ENCODE measurements around the gene PRR19.

PRR19 gene

DNA sequence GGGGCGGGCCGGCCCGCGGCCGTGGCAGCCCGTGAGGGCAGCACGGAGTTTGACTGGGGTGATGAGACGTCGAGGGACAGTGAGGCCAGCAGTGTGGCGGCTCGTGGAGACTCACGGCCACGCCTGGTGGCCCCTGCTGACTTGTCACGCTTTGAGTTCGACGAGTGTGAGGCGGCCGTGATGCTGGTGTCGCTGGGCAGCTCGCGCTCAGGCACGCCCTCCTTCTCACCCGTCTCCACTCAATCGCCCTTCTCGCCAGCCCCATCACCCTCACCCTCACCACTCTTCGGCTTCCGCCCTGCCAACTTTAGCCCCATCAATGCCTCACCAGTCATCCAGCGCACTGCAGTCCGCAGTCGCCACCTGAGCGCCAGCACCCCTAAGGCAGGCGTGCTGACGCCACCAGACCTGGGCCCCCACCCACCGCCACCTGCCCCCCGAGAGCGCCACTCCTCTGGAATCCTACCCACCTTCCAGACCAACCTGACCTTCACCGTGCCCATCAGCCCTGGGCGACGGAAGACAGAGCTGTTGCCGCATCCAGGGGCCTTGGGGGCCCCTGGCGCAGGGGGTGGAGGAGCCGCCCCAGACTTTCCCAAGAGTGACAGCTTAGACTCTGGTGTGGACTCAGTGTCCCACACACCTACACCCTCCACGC is 28.4 kb upstream of the PRR19 start:
- TF ChIP-seq, protein P1, sequence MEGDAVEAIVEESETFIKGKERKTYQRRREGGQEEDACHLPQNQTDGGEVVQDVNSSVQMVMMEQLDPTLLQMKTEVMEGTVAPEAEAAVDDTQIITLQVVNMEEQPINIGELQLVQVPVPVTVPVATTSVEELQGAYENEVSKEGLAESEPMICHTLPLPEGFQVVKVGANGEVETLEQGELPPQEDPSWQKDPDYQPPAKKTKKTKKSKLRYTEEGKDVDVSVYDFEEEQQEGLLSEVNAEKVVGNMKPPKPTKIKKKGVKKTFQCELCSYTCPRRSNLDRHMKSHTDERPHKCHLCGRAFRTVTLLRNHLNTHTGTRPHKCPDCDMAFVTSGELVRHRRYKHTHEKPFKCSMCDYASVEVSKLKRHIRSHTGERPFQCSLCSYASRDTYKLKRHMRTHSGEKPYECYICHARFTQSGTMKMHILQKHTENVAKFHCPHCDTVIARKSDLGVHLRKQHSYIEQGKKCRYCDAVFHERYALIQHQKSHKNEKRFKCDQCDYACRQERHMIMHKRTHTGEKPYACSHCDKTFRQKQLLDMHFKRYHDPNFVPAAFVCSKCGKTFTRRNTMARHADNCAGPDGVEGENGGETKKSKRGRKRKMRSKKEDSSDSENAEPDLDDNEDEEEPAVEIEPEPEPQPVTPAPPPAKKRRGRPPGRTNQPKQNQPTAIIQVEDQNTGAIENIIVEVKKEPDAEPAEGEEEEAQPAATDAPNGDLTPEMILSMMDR (conservative IDR thresholded peaks at IDR 0.05; ENCODE audit: low read depth, low read length): no peak

DNA sequence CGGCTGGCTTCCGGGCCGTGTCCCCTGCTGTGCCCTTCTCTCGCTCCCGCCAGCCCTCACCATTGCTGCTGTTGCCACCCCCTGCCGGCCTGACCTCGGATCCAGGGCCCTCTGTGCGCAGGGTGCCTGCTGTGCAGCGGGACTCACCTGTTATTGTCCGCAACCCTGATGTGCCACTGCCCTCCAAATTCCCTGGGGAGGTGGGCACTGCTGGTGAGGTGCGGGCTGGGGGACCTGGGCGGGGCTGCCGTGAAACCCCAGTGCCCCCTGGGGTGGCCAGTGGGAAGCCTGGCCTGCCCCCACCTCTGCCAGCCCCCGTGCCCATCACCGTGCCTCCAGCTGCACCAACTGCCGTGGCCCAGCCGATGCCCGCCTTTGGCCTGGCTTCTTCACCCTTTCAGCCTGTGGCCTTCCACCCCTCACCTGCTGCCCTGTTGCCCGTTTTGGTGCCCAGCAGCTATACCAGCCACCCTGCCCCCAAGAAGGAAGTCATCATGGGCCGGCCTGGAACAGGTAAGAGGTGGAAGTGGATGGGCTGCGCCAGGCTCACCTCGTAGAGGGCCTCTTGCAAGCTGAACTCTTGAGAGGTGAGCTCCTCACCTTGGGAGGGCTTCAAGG is 27.8 kb upstream of the PRR19 start:
- TF ChIP-seq, protein P1 (conservative IDR thresholded peaks at IDR 0.05; ENCODE audit: low read depth, low read length): no peak
- H3K4me3 ChIP-seq (ENCODE audit: low read length): no peak overlapping the region
- no peak for DNase-seq (ENCODE audit: low read depth)

More for the DNA sequence above, 28.4 kb upstream of the PRR19 start:
- no peak overlapping the region for H3K4me3 ChIP-seq (ENCODE audit: low read length)
- DNase-seq (ENCODE audit: low read depth): no peak

DNA sequence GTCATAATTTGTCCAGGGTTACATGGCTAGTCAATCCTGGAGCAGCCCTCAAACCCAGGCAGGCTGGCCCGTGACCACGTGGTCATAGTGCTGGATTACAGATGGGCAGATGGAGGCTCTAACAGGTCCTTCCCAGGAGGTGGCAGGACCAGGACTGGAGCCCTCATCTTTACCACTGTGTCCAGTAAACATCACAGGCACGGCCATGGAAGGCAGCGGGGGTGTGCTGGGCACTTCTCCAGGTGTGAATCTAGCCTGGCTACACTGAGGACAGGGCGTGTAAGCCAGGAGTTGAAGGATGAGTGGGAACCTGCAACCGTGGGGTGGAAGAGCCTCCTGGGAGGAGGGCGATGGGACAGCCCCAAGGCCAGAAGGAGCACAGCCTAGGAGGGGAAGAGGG is 26.8 kb upstream of the PRR19 start:
- no peak for DNase-seq (ENCODE audit: low read depth)
- TF ChIP-seq, protein P1 (conservative IDR thresholded peaks at IDR 0.05; ENCODE audit: low read depth, low read length): no peak
- H3K4me3 ChIP-seq (ENCODE audit: low read length): no peak overlapping the region

DNA sequence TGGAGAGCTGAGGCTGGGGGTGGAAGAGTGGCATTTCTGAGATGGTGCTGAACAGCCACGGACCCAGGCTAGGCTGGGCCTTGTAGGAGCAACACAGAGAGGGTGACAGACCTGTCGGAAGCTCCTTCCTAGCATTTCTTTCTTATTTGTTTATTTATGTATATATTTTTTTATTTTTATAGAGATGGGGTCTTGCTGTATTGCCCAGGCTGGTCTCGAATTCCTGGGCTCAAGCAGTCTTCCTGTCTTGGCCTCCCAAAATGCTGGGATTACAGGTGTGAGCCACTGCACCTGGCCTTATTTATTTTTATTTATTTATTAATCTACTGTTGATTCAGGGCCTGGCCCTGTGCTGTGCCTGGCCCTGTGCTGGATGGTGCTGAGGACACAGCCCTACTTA is 26.4 kb upstream of the PRR19 start:
- H3K4me3 ChIP-seq (ENCODE audit: low read length): no peak overlapping the region
- TF ChIP-seq, protein P1 (conservative IDR thresholded peaks at IDR 0.05; ENCODE audit: low read depth, low read length): no peak
- DNase-seq (ENCODE audit: low read depth): no peak

DNA sequence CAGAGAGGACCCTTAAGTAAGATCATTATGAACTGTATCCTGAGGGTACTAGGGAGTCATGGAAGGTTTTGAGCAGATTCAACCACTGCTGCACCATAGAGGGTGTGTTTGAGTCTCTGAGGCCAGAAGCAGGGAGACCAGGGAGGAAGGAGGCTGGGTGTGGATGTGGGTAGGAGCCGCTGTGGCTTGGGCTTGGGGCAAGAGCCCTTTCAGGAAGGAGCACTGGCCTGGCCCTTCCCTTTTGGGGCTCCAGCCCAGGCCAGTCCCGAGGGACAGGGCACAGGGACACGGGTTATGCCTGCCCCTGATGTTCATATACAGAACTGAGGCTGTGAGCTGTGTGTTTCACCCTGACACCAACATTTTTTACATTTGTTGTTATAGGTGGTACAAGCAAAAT is 25.6 kb upstream of the PRR19 start:
- DNase-seq (ENCODE audit: low read depth): no peak
- TF ChIP-seq, protein P1 (conservative IDR thresholded peaks at IDR 0.05; ENCODE audit: low read depth, low read length): no peak
- no peak overlapping the region for H3K4me3 ChIP-seq (ENCODE audit: low read length)

DNA sequence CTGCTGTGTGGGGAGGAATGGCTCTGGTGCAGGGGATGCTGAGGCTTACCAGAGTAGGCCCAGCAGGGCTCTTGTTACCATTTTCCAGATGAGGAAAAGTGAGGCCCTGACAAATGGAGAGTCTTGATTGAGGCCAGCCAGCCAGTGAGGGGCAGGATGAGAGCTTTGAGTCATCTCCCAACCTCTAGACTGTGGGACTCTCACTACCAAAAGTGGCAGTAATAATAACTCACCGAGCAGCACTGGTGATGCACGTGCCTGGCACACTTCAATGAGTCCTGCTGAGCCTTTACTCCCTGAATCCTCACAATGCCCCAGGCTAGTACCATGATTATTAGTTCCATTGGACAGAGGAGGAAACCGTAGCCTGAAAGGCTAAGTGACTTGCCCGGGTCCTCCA is 25.1 kb upstream of the PRR19 start:
- no peak overlapping the region for H3K4me3 ChIP-seq (ENCODE audit: low read length)
- TF ChIP-seq, protein P1 (conservative IDR thresholded peaks at IDR 0.05; ENCODE audit: low read depth, low read length): no peak
- no peak for DNase-seq (ENCODE audit: low read depth)

All from retinal pigment epithelial cell (primary cell).